Upper lobe of left lung (tissue), 6 donors: ENCODE results near the gene PGK1. TPM values are rescaled to one million over a fixed set of nuclear protein-coding genes. Genes with fewer than 3 reads are reported as not detected.
A peak's percentile ranks its signal among the peaks of the same experiment; 100 is the strongest.

ENCODE experiments used
- ATAC-seq, 2 donors: fragments of 200-7000 bp; cut with Tn5 transposase; one replicate each; pipeline ENCODE4 v1.9.1; 2022; ENCODE audit warnings: mild to moderate bottlenecking in 2 of 2, moderate library complexity in 2 of 2; ENCODE audit not compliant: low FRiP score in 2 of 2
- DNase-seq, 2 donors: peaks; one replicate each; pipeline ENCODE4 v3.0.0-alpha.2; 2019 to 2020
- H3K27ac ChIP-seq, 4 donors: fragments of 200-600 bp; sonication (generic); one replicate each; pipeline ENCODE4 v1.5.1; 2016 to 2019
- H3K27me3 ChIP-seq, 4 donors: fragments of 200-600 bp; sonication (generic); one replicate each; pipeline ENCODE4 v1.5.1; 2017 to 2019
- H3K36me3 ChIP-seq, 4 donors: fragments of 200-600 bp; sonication (generic); one replicate each; pipeline ENCODE4 v1.5.1; 2016 to 2019
- H3K4me1 ChIP-seq, 4 donors: fragments of 200-600 bp; sonication (generic); one replicate each; pipeline ENCODE4 v1.5.1; 2018 to 2019
- H3K4me3 ChIP-seq, 4 donors: fragments of 200-600 bp; sonication (generic); one replicate each; pipeline ENCODE4 v1.5.1; 2017 to 2019; ENCODE audit warnings: mild to moderate bottlenecking in 2 of 4, moderate library complexity in 1 of 4
- H3K9me3 ChIP-seq, 4 donors: fragments of 200-600 bp; sonication (generic); one replicate each; pipeline ENCODE4 v1.5.1; 2018 to 2019
- EP300 ChIP-seq, 4 donors: sonication (generic); formaldehyde crosslinking; IDR thresholded peaks; one replicate each; pipeline ENCODE4 v1.5.1; 2017; ENCODE audit warnings: antibody characterized with exemption in 4 of 4, control low read depth in 2 of 4
- POLR2A ChIP-seq, 4 donors: fragments of 450-650 bp; IDR thresholded peaks; one replicate each; pipeline ENCODE4 v1.5.1; 2016 to 2017; ENCODE audit warnings: antibody characterized with exemption in 4 of 4, mild to moderate bottlenecking in 2 of 4
- POLR2AphosphoS5 ChIP-seq, 2 donors: sonication (generic); formaldehyde crosslinking; IDR thresholded peaks; one replicate each; pipeline ENCODE4 v1.5.1; 2017; ENCODE audit warnings: antibody characterized with exemption in 2 of 2
- WGBS, 2 donors: methylation state at CpG; one replicate each; pipeline ENCODE4 v1.1.5; 2017 to 2018; 5-methylcytosine and 5-hydroxymethylcytosine counted together
- total RNA-seq, 6 donors: library from RNA; depleted of rRNA in 4 of 6; stranded (reverse); fragments of >200 nt in 4 of 6; gene quantifications; one replicate each; pipeline versions ENCODE4 v1.1.0 to v1.2.1, GENCODE V29; 2016 to 2021
- TF ChIP-seq, protein P1 (sequence below), 6 experiments: fragments of 450-650 bp in 4 of 6; fragments of 200-600 bp in 2 of 6; sonication (generic) in 2 of 6; IDR thresholded peaks; one replicate each; pipeline ENCODE4 v1.5.1; 2016 to 2019; ENCODE audit warnings: antibody characterized with exemption in 6 of 6
- donor health status: DM: no; HTN: no; CAD: no; lungs with moderate emphysema.
- donor health status: DM: no; HTN: yes; CAD: no; lungs with severe emphysema.

Gene PGK1
- total RNA-seq, 6 donors from 2014 or later = 57.6 to 295 (median 170) TPM

DNA sequence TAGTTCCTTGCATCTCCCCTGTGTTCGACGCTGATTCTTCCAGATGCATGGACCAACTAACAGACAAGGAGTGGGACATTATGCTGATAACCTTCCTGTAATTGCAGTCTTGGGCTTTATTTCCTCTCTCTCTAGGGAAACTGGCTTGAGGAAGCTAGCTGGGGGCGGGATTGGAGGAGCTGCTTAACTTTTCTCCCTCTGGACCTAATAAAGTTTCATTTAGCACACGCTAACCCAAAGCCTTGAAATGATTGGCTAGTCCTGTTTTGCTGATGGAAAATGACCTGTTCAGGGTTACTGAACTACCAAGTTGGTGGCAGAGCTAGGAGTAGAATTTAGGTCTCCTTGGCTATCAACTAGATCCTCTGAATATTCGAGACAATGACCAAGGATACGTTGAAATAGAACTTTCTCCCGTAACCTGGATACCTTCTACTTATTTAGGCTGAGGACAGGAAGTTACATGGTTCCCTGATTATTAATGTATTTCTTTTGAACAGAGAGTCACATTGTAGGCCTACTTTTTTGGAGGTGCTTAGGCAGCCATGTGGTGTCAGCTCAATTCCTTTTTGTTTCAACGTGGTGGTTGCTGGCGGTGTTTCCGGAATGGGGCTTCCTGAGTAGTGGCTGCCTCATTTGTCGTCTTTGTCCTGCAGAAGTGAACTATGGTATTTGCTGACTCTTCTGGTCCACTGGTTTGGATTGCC lies 2.0 kb downstream of the PGK1 start:
- H3K27ac ChIP-seq = peak overlapping the region; percentile 94 to 97 (median 95)
- no peak for DNase-seq
- H3K4me3 ChIP-seq = peak overlapping the region in 2 of 4 donors; percentile 4 to 77

DNA sequence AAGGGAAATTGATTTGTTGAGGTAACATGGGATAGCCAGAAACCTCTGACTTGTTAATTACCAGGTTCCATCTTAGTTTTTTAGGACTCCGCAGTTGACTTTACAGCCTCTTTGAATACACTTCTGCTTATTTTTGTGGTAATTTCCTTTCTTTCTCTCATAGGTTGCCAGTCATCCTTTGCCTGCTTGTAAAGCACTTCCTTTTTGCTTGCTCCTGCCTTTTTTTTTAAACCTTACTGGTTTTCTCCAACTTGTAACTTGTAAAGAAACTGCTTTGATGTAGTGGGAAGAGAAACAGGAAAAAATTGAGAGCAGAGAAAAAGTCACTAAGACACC lies 2.6 kb downstream of the PGK1 start:
- Histone ChIP-seq H3K4me1 (peaks cover 16 to 34% (median 25%) of the 10 kb centered on the region in 4 donors), H3K4me3 (peak overlapping the region in 1 of 4 donors; percentile 77), H3K36me3 (peaks cover 0 to 15% (median 0%) of the 10 kb centered on the region in 4 donors), H3K27me3 (no peaks in the 10 kb centered on the region), H3K27ac (peak overlapping the region; percentile 94 to 97 (median 95)), H3K9me3 (no peaks in the 10 kb centered on the region)
- no peak for ATAC-seq
- no peak for TF ChIP-seq EP300 (IDR thresholded peaks at IDR 0.05)
- TF ChIP-seq, protein P1, sequence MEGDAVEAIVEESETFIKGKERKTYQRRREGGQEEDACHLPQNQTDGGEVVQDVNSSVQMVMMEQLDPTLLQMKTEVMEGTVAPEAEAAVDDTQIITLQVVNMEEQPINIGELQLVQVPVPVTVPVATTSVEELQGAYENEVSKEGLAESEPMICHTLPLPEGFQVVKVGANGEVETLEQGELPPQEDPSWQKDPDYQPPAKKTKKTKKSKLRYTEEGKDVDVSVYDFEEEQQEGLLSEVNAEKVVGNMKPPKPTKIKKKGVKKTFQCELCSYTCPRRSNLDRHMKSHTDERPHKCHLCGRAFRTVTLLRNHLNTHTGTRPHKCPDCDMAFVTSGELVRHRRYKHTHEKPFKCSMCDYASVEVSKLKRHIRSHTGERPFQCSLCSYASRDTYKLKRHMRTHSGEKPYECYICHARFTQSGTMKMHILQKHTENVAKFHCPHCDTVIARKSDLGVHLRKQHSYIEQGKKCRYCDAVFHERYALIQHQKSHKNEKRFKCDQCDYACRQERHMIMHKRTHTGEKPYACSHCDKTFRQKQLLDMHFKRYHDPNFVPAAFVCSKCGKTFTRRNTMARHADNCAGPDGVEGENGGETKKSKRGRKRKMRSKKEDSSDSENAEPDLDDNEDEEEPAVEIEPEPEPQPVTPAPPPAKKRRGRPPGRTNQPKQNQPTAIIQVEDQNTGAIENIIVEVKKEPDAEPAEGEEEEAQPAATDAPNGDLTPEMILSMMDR (IDR thresholded peaks at IDR 0.05) = no peak
- no peak for TF ChIP-seq POLR2AphosphoS5 (IDR thresholded peaks at IDR 0.05)
- TF ChIP-seq POLR2A (IDR thresholded peaks at IDR 0.05) = no peak
- DNase-seq = no peak
- 53 to 72% methylated on average over 1 of the region's 1 CpG for WGBS, 2 donors

More for the DNA sequence above, 2.0 kb downstream of the PGK1 start:
- Histone ChIP-seq H3K4me1 (peaks cover 16 to 34% (median 25%) of the 10 kb centered on the region in 4 donors), H3K9me3 (no peaks in the 10 kb centered on the region), H3K36me3 (peaks cover 0 to 11% (median 0%) of the 10 kb centered on the region in 4 donors), H3K27me3 (no peaks in the 10 kb centered on the region)
- no peak for ATAC-seq
- 33 to 48% methylated on average over 9 to 11 of the region's 11 CpGs for WGBS, 2 donors
- TF ChIP-seq POLR2AphosphoS5 (IDR thresholded peaks at IDR 0.05) (no peak), POLR2A (IDR thresholded peaks at IDR 0.05) (no peak), EP300 (IDR thresholded peaks at IDR 0.05) (no peak)
- TF ChIP-seq, protein P1 (IDR thresholded peaks at IDR 0.05) = no peak

DNA sequence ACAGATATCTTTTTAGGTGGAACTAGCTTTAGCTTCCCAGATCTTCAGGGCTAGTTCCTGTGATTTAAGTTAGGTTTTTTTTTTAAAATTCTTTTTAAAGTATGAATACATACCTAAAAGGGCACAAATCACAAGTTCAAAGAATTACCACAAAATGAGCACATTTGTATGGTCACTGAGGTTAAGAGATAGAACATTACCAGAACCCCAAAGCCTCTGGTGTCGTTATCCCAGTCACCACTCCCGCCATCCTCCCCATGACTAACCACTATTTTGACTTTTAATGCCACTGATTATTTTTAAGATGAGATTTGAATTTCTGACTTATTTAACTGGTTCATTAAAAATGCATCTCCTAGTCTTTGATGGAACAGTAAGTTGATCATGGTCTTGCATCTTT lies 5.4 kb downstream of the PGK1 start:
- Histone ChIP-seq H3K27ac (no peak overlapping the region), H3K4me1 (peaks cover 16 to 37% (median 25%) of the 10 kb centered on the region in 4 donors), H3K27me3 (no peaks in the 10 kb centered on the region), H3K9me3 (no peaks in the 10 kb centered on the region), H3K4me3 (no peak overlapping the region), H3K36me3 (peaks cover 0 to 31% (median 4%) of the 10 kb centered on the region in 4 donors)
- WGBS, 2 donors = 77 to 84% methylated on average over 2 of the region's 2 CpGs
- TF ChIP-seq, protein P1 (IDR thresholded peaks at IDR 0.05) = no peak
- TF ChIP-seq POLR2AphosphoS5 (IDR thresholded peaks at IDR 0.05) = no peak
- TF ChIP-seq POLR2A (IDR thresholded peaks at IDR 0.05) = no peak
- TF ChIP-seq EP300 (IDR thresholded peaks at IDR 0.05) = no peak
- no peak for ATAC-seq
- no peak for DNase-seq

DNA sequence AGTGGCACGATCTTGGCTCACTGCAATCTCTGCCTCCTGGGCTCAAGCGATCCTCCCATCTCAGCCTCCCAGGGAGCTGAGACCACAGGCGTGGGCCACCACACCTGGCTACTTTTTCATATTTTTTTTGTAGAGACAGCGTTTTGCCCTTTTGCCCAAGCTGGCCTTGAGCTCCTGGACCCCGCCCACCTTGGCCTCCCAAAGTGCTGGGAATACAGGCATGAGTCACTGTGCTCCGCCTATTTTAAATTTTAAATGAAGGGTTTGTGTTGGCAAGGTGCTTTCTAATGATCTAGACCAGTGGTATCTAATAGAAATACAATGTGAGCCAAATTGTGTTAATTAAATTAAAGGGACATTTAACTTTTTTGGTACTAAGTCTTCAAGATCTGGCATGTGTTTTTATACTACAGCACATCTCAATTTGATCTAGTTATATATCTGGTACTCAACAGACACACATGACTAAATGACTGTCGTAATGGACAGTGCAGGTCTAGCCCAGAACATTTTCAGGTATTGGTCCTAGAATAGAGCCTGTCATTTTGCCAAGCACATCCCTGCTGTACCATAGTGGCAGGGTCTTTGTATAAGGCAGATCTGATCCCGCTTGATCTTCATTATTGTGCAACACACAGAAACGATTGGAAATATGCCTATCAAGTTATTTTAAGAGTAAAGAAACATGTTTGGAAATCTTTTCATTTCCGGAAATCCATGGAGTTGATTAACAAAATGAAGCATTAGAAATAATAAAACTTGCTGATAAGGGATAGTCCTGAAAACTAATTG lies 7.3 kb downstream of the PGK1 start:
- no peak for ATAC-seq
- H3K27me3 ChIP-seq = no peaks in the 10 kb centered on the region
- H3K9me3 ChIP-seq = no peaks in the 10 kb centered on the region
- H3K27ac ChIP-seq = no peak overlapping the region
- H3K4me1 ChIP-seq = peaks cover 10 to 26% (median 14%) of the 10 kb centered on the region in 4 donors
- H3K4me3 ChIP-seq = no peak overlapping the region
- no peak for DNase-seq
- 73 to 85% methylated on average over 10 of the region's 10 CpGs for WGBS, 2 donors
- TF ChIP-seq, protein P1 (IDR thresholded peaks at IDR 0.05) = no peak
- TF ChIP-seq POLR2AphosphoS5 (IDR thresholded peaks at IDR 0.05) (no peak), EP300 (IDR thresholded peaks at IDR 0.05) (no peak), POLR2A (IDR thresholded peaks at IDR 0.05) (no peak)
- peaks cover 4 to 50% (median 10%) of the 10 kb centered on the region in 4 donors for H3K36me3 ChIP-seq
